HS-27A (cell line): Measurements from ENCODE around the gene RFTN2.
"Not testable (repeated sequence)": the region's sequence is repeated elsewhere in the genome, so short reads cannot be mapped to it uniquely, and the experiment has no call there.

Experiments used
- DNase-seq: peaks from one replicate; pipeline ENCODE4 v3.0.0-alpha.2; 2012; ENCODE audit warnings: low read depth, missing footprints

The RFTN2 gene

GRCh38 chr2:197674060-197674459, 1.3 kb downstream of the RFTN2 start:
- no peak for DNase-seq

- DNase-seq = no peak
Measured at GRCh38 chr2:197673606-197674005, 1.8 kb downstream of the RFTN2 start.

- DNase-seq = no peak
Measured at GRCh38 chr2:197673106-197673505, 2.3 kb downstream of the RFTN2 start.

- DNase-seq = no peak
Measured at GRCh38 chr2:197672371-197672893, 3.0 kb downstream of the RFTN2 start.

- DNase-seq = no peak
Measured at GRCh38 chr2:197669077-197669476, 6.3 kb downstream of the RFTN2 start.

- DNase-seq = no peak
Measured at GRCh38 chr2:197668296-197668695, 7.1 kb downstream of the RFTN2 start.

- no peak for DNase-seq
Measured at GRCh38 chr2:197666277-197666676, 9.1 kb downstream of the RFTN2 start.

- DNase-seq = no peak
Measured at GRCh38 chr2:197661626-197662025, 13.8 kb downstream of the RFTN2 start.

GRCh38 chr2:197657562-197657961, 17.8 kb downstream of the RFTN2 start:
- DNase-seq = no peak

- no peak for DNase-seq
Measured at GRCh38 chr2:197647961-197648690, 27.3 kb downstream of the RFTN2 start.

GRCh38 chr2:197641666-197642065, 33.7 kb downstream of the RFTN2 start:
- DNase-seq = no peak

GRCh38 chr2:197640571-197641122, 34.7 kb downstream of the RFTN2 start:
- not testable (repeated sequence) for DNase-seq

GRCh38 chr2:197633109-197633657, 42.2 kb downstream of the RFTN2 start:
- DNase-seq = no peak

GRCh38 chr2:197628043-197628500, 47.3 kb downstream of the RFTN2 start:
- DNase-seq = no peak

- DNase-seq = no peak
Measured at GRCh38 chr2:197626965-197627625, 48.3 kb downstream of the RFTN2 start.

GRCh38 chr2:197620133-197620532, 55.3 kb downstream of the RFTN2 start:
- no peak for DNase-seq

- no peak for DNase-seq
Measured at GRCh38 chr2:197615016-197615652, 60.3 kb downstream of the RFTN2 start.

- no peak for DNase-seq
Measured at GRCh38 chr2:197614532-197614931, 60.9 kb downstream of the RFTN2 start.

- DNase-seq = no peak
Measured at GRCh38 chr2:197613509-197613987, 61.8 kb downstream of the RFTN2 start.

- DNase-seq = no peak
Measured at GRCh38 chr2:197606180-197606579, 69.2 kb downstream of the RFTN2 start.

- no peak for DNase-seq
Measured at GRCh38 chr2:197604117-197604860, 71.1 kb downstream of the RFTN2 start.
